SK-N-SH treated with all-trans-retinoic acid at 6 μM for 48 hours (cell line): ENCODE measurements around the gene RAB13.

Source experiments
- ATAC-seq: fragments of 200-7000 bp; cut with Tn5 transposase; 3 replicates; pipeline ENCODE4 v1.9.1; 2020; ENCODE audit warnings: mild to moderate bottlenecking, moderate library complexity
- ARNTL ChIP-seq: fragments of 450-650 bp; formaldehyde crosslinking; IDR thresholded peaks from 2 replicates; pipeline ENCODE4 v1.5.0; 2020; ENCODE audit warnings: low read depth, mild to moderate bottlenecking, moderate library complexity, borderline replicate concordance
- BACH2 ChIP-seq: fragments of 250-450 bp; sonication (Bioruptor Pico); IDR thresholded peaks from 2 replicates; pipeline ENCODE4 v1.9.0; 2021; ENCODE audit warnings: mild to moderate bottlenecking, borderline replicate concordance
- CSDC2 ChIP-seq: fragments of 250-450 bp; sonication (Bioruptor Pico); IDR thresholded peaks from 2 replicates; pipeline ENCODE4 v1.5.0; 2020; ENCODE audit warnings: mild to moderate bottlenecking, moderate library complexity
- CSRNP3 ChIP-seq: fragments of 250-450 bp; sonication (Bioruptor Pico); IDR thresholded peaks from 2 replicates; pipeline ENCODE4 v1.5.1; 2021; ENCODE audit warnings: mild to moderate bottlenecking, moderate library complexity
- GLIS3 ChIP-seq: fragments of 250-450 bp; sonication (Bioruptor Pico); IDR thresholded peaks from 2 replicates; pipeline ENCODE4 v1.5.0; 2020; ENCODE audit warnings: mild to moderate bottlenecking, moderate library complexity
- OSR1 ChIP-seq: fragments of 250-450 bp; sonication (Bioruptor Pico); IDR thresholded peaks from 2 replicates; pipeline ENCODE4 v1.8.0; 2022; ENCODE audit warnings: moderate library complexity, mild to moderate bottlenecking, inconsistent platforms
- PATZ1 ChIP-seq: fragments of 250-450 bp; sonication (Bioruptor Pico); IDR thresholded peaks from 2 replicates; pipeline ENCODE4 v1.8.0; 2020; ENCODE audit warnings: mild to moderate bottlenecking, moderate library complexity, borderline replicate concordance
- POU6F1 ChIP-seq: fragments of 250-450 bp; sonication (Bioruptor Pico); IDR thresholded peaks from 2 replicates; pipeline ENCODE4 v1.8.0; 2021; ENCODE audit warnings: low read depth, mild to moderate bottlenecking, moderate library complexity, borderline replicate concordance
- RARB ChIP-seq: fragments of 250-450 bp; sonication (Bioruptor Pico); IDR thresholded peaks from 2 replicates; pipeline ENCODE4 v1.8.0; 2021; ENCODE audit warnings: mild to moderate bottlenecking, moderate library complexity
- SNAI2 ChIP-seq: fragments of 250-450 bp; sonication (Bioruptor Pico); IDR thresholded peaks from 2 replicates; pipeline ENCODE4 v1.5.0; 2020; ENCODE audit warnings: mild to moderate bottlenecking, moderate library complexity
- TOX ChIP-seq: fragments of 250-450 bp; sonication (Bioruptor Pico); IDR thresholded peaks from 2 replicates; pipeline ENCODE4 v1.8.0; 2021; ENCODE audit warnings: mild to moderate bottlenecking, moderate library complexity, borderline replicate concordance
- TSHZ2 ChIP-seq: fragments of 250-450 bp; sonication (Bioruptor Pico); IDR thresholded peaks from 2 replicates; pipeline ENCODE4 v1.5.0; 2020; ENCODE audit warnings: mild to moderate bottlenecking, moderate library complexity
- ZC3H10 ChIP-seq: fragments of 250-450 bp; sonication (Bioruptor Pico); IDR thresholded peaks from 2 replicates; pipeline ENCODE4 v1.5.1; 2021; ENCODE audit warnings: mild to moderate bottlenecking, moderate library complexity
- ZFP3 ChIP-seq: fragments of 250-450 bp; sonication (Bioruptor Pico); IDR thresholded peaks from 2 replicates; pipeline ENCODE4 v1.5.0; 2020; ENCODE audit warnings: mild to moderate bottlenecking, moderate library complexity
- ZFP30 ChIP-seq: fragments of 450-650 bp; formaldehyde crosslinking; IDR thresholded peaks from 2 replicates; pipeline ENCODE4 v1.5.0; 2022; ENCODE audit warnings: mild to moderate bottlenecking, moderate library complexity
- ZNF565 ChIP-seq: fragments of 450-650 bp; formaldehyde crosslinking; conservative IDR thresholded peaks from 2 replicates; pipeline ENCODE4 v1.5.0; 2020; ENCODE audit warnings: low read depth, mild to moderate bottlenecking, moderate library complexity
- ZNF70 ChIP-seq: fragments of 450-650 bp; formaldehyde crosslinking; IDR thresholded peaks from 2 replicates; pipeline ENCODE4 v1.5.0; 2020; ENCODE audit warnings: mild to moderate bottlenecking, moderate library complexity
- ZNF8 ChIP-seq: fragments of 450-650 bp; formaldehyde crosslinking; IDR thresholded peaks from 2 replicates; pipeline ENCODE4 v1.5.0; 2020; ENCODE audit warnings: mild to moderate bottlenecking, moderate library complexity

The RAB13 gene

GRCh38 chr1:153946622-153947241 lies 39.4 kb downstream of the RAB13 start, which contains the start of gene DENND4B:
Gene DENND4B (minus strand): TSS chr1:153946718. CDS start chr1:153944374, 2,344 bp downstream.
- no peak for TF ChIP-seq ZNF565 (CRISPR knock-in tag)
- no peak for TF ChIP-seq OSR1 (CRISPR knock-in tag)
- TF ChIP-seq SNAI2 (CRISPR knock-in tag): no peak
- peak; percentile 85 for TF ChIP-seq GLIS3 (CRISPR knock-in tag)
- TF ChIP-seq ARNTL (CRISPR knock-in tag): no peak
- TF ChIP-seq, all 23 proteins: peak for 1
- ATAC-seq: peak; percentile 92

GRCh38 chr1:153945795-153946621 lies 40.1 kb downstream of the RAB13 start:
- ATAC-seq: peak; percentile 75
- TF ChIP-seq ARNTL (CRISPR knock-in tag) (no peak), GLIS3 (CRISPR knock-in tag) (no peak), ZFP30 (CRISPR knock-in tag) (no peak), OSR1 (CRISPR knock-in tag) (no peak), ZNF8 (CRISPR knock-in tag) (no peak), CSDC2 (CRISPR knock-in tag) (no peak), SNAI2 (CRISPR knock-in tag) (no peak)
- TF ChIP-seq, all 23 proteins: peak for 0

- TF ChIP-seq POU6F1 (CRISPR knock-in tag) (peak; percentile 53; the same call in 1 of the 2 replicates), ARNTL (CRISPR knock-in tag) (no peak)
- peak; percentile 46 for ATAC-seq
These were observed 40.9 kb downstream of the RAB13 start for GRCh38 chr1:153945131-153945794.

- no peak for ATAC-seq
- TF ChIP-seq ZFP30 (CRISPR knock-in tag) (no peak), RARB (no peak), BACH2 (CRISPR knock-in tag) (no peak)
These were observed 41.4 kb downstream of the RAB13 start for GRCh38 chr1:153944827-153945117.

- TF ChIP-seq ZFP3 (no peak), SNAI2 (CRISPR knock-in tag) (no peak), ZNF70 (CRISPR knock-in tag) (no peak), PATZ1 (CRISPR knock-in tag) (no peak)
- no peak for ATAC-seq
These were observed 41.9 kb downstream of the RAB13 start for GRCh38 chr1:153944005-153944826.

GRCh38 chr1:153942766-153943549 lies 43.2 kb downstream of the RAB13 start:
- no peak for ATAC-seq
- TF ChIP-seq OSR1 (CRISPR knock-in tag): no peak
- TF ChIP-seq TSHZ2 (CRISPR knock-in tag): no peak
- no peak for TF ChIP-seq CSDC2 (CRISPR knock-in tag)
- TF ChIP-seq ZFP30 (CRISPR knock-in tag): no peak
- no peak for TF ChIP-seq RARB
- no peak for TF ChIP-seq ZC3H10 (CRISPR knock-in tag)
- no peak for TF ChIP-seq TOX (CRISPR knock-in tag)
- TF ChIP-seq ZNF565 (CRISPR knock-in tag): no peak
- no peak for TF ChIP-seq CSRNP3 (CRISPR knock-in tag)
- no peak for TF ChIP-seq BACH2 (CRISPR knock-in tag)
